Loucy (cell line): Measurements from ENCODE around the gene RPIA.

Source experiments
- H2AFZ ChIP-seq: fragments of 200-600 bp; sonication (generic); 2 replicates; pipeline ENCODE4 v1.6.0; 2016; ENCODE audit warnings: antibody characterized with exemption, mild to moderate bottlenecking, low read length, moderate library complexity
- H3F3A ChIP-seq: fragments of 200-600 bp; 2 replicates; pipeline ENCODE4 v1.6.0; 2016; ENCODE audit warnings: antibody characterized with exemption, low read depth, mild to moderate bottlenecking
- H3K27me3 ChIP-seq: fragments of 200-600 bp; sonication (generic); 2 replicates; pipeline ENCODE4 v1.6.1; 2014; ENCODE audit warnings: low read length, mild to moderate bottlenecking; ENCODE audit not compliant: insufficient read depth, poor library complexity, severe bottlenecking
- H3K36me3 ChIP-seq: fragments of 200-600 bp; sonication (generic); 2 replicates; pipeline ENCODE4 v1.6.1; 2016; ENCODE audit warnings: low read length; ENCODE audit not compliant: insufficient read depth
- H3K4me1 ChIP-seq: fragments of 200-600 bp; sonication (generic); 2 replicates; pipeline ENCODE4 v1.5.1; 2014; ENCODE audit warnings: low read length, mild to moderate bottlenecking; ENCODE audit not compliant: insufficient read depth, poor library complexity, severe bottlenecking
- H3K4me2 ChIP-seq: fragments of 200-600 bp; sonication (generic); 2 replicates; pipeline ENCODE4 v1.6.0; 2014; ENCODE audit warnings: antibody characterized with exemption, low read length, low read depth, mild to moderate bottlenecking; ENCODE audit not compliant: poor library complexity, severe bottlenecking
- H3K4me3 ChIP-seq: fragments of 200-600 bp; sonication (generic); 2 replicates; pipeline ENCODE4 v1.5.1; 2014; ENCODE audit warnings: low read length, mild to moderate bottlenecking, mixed read lengths; ENCODE audit not compliant: poor library complexity, severe bottlenecking
- H3K79me2 ChIP-seq: fragments of 200-600 bp; sonication (generic); 2 replicates; pipeline ENCODE4 v1.6.1; 2014; ENCODE audit warnings: low read length; ENCODE audit not compliant: insufficient read depth
- H3K9ac ChIP-seq: fragments of 200-600 bp; sonication (generic); 2 replicates; pipeline ENCODE4 v1.6.0; 2014; ENCODE audit warnings: mild to moderate bottlenecking, low read depth, low read length, moderate library complexity; ENCODE audit not compliant: poor library complexity, severe bottlenecking
- H3K9me2 ChIP-seq: fragments of 200-600 bp; sonication (generic); replicated peaks from 2 replicates; pipeline ENCODE4 v1.6.1; 2016; ENCODE audit warnings: low read depth, low read length, mixed read lengths
- H3K9me3 ChIP-seq: fragments of 200-600 bp; sonication (generic); 2 replicates; pipeline ENCODE4 v1.6.1; 2014; ENCODE audit warnings: mild to moderate bottlenecking, antibody characterized with exemption, low read length, low read depth; ENCODE audit not compliant: insufficient read depth
- H4K20me1 ChIP-seq: fragments of 200-600 bp; sonication (generic); 2 replicates; pipeline ENCODE4 v1.6.0; 2014; ENCODE audit warnings: antibody characterized with exemption, low read length, mild to moderate bottlenecking; ENCODE audit not compliant: insufficient read depth, poor library complexity, severe bottlenecking
- CTCF ChIP-seq: fragments of 200-600 bp; sonication (generic); conservative IDR thresholded peaks from 2 replicates; pipeline ENCODE4 v1.5.1; 2014; ENCODE audit warnings: mild to moderate bottlenecking, antibody characterized with exemption, low read length
- EZH2phosphoT487 ChIP-seq: fragments of 200-600 bp; IDR thresholded peaks from 2 replicates; pipeline ENCODE4 v1.6.1; 2018; ENCODE audit warnings: antibody characterized with exemption, mild to moderate bottlenecking, moderate library complexity, borderline replicate concordance

The RPIA gene

DNA sequence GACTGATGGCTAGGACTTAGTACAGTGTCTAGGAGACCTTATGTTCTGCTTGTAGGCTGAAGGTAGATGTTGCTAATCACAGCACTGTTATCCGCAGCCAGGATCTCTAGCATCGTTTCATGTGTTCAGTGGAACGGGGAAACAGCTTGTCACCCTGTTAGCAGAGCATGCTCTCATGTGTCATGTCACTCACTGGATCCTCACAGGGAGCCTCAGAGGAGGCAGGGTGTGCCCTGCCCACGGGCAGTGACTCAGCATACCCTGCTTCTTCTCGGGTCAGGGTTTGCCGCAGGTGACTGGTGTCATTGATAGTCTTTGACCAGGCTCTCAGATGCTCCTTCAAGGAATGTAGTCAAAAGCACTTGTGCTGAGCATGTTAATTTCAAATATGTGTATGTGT is 44.4 kb downstream of the RPIA start:
- H3F3A ChIP-seq = no peaks in the 10 kb centered on the region
- no peak overlapping the region for H2AFZ ChIP-seq
- no peaks in the 10 kb centered on the region for H3K9me2 ChIP-seq
- no peaks in the 10 kb centered on the region for H3K27me3 ChIP-seq
- H3K36me3 ChIP-seq = peaks cover 75% of the 10 kb centered on the region
- H3K9me3 ChIP-seq = no peaks in the 10 kb centered on the region
- H3K79me2 ChIP-seq = no peaks in the 10 kb centered on the region
- no peak overlapping the region for H3K9ac ChIP-seq
- no peak overlapping the region for H3K4me3 ChIP-seq
- peaks cover 5% of the 10 kb centered on the region for H3K4me1 ChIP-seq
- H4K20me1 ChIP-seq = peaks cover 4% of the 10 kb centered on the region
- no peak for TF ChIP-seq EZH2phosphoT487
- TF ChIP-seq CTCF = no peak
- no peak overlapping the region for H3K4me2 ChIP-seq

- Histone ChIP-seq H3K27me3 (no peaks in the 10 kb centered on the region), H3K4me1 (peaks cover 5% of the 10 kb centered on the region), H3K4me3 (no peak overlapping the region), H3K9ac (no peak overlapping the region), H2AFZ (no peak overlapping the region), H3K9me3 (no peaks in the 10 kb centered on the region), H4K20me1 (peaks cover 4% of the 10 kb centered on the region), H3F3A (no peaks in the 10 kb centered on the region), H3K9me2 (no peaks in the 10 kb centered on the region), H3K4me2 (no peak overlapping the region), H3K79me2 (no peaks in the 10 kb centered on the region), H3K36me3 (peaks cover 81% of the 10 kb centered on the region)
- no peak for TF ChIP-seq EZH2phosphoT487
- no peak for TF ChIP-seq CTCF
These were observed 45.0 kb downstream of the RPIA start for GRCh38 chr2:88736437-88736836.

- Histone ChIP-seq H3K4me1 (peaks cover 5% of the 10 kb centered on the region), H3K27me3 (no peaks in the 10 kb centered on the region), H2AFZ (no peak overlapping the region), H3K36me3 (peaks cover 88% of the 10 kb centered on the region), H3K9ac (no peak overlapping the region), H3K79me2 (no peaks in the 10 kb centered on the region), H4K20me1 (peaks cover 4% of the 10 kb centered on the region), H3K9me2 (no peaks in the 10 kb centered on the region), H3K9me3 (no peaks in the 10 kb centered on the region), H3K4me3 (no peak overlapping the region), H3K4me2 (no peak overlapping the region), H3F3A (no peaks in the 10 kb centered on the region)
- TF ChIP-seq CTCF (no peak), EZH2phosphoT487 (no peak)
These were observed 45.9 kb downstream of the RPIA start for GRCh38 chr2:88737385-88737784.
